HG02678 (cell line): ENCODE data around the gene EFNA4.

ENCODE experiments used
- ATAC-seq: cut with Tn5 transposase; IDR thresholded peaks from one replicate; pipeline ENCODE4 v1.9.1; 2021; ENCODE audit warnings: mild to moderate bottlenecking, moderate library complexity; ENCODE audit not compliant: unreplicated experiment

EFNA4 gene

GRCh38 chr1:155032886-155033285 is 30.7 kb upstream of the EFNA4 start:
- no peak for ATAC-seq

GRCh38 chr1:155033524-155033923 is 30.0 kb upstream of the EFNA4 start, which contains the start of the genes DCST1 and DCST2:
Gene DCST1 (plus strand): TSS chr1:155033824. CDS start chr1:155034037, 213 bp downstream.
Gene DCST2 (minus strand): TSS chr1:155033781. CDS start chr1:155033701, 80 bp downstream.
- no peak for ATAC-seq

GRCh38 chr1:155034318-155035208 is 29.0 kb upstream of the EFNA4 start:
- no peak for ATAC-seq

- ATAC-seq = no peak
Measured at GRCh38 chr1:155035936-155036335, 27.6 kb upstream of the EFNA4 start.

GRCh38 chr1:155037043-155037442 is 26.5 kb upstream of the EFNA4 start:
- no peak for ATAC-seq

GRCh38 chr1:155037851-155038441 is 25.6 kb upstream of the EFNA4 start:
- no peak for ATAC-seq

- ATAC-seq = no peak
Measured at GRCh38 chr1:155038602-155039307, 24.8 kb upstream of the EFNA4 start.

- no peak for ATAC-seq
Measured at GRCh38 chr1:155039308-155039669, 24.3 kb upstream of the EFNA4 start.

- ATAC-seq = no peak
Measured at GRCh38 chr1:155040358-155041093, 23.0 kb upstream of the EFNA4 start.

GRCh38 chr1:155042789-155043188 is 20.8 kb upstream of the EFNA4 start:
- ATAC-seq = no peak

- no peak for ATAC-seq
Measured at GRCh38 chr1:155043301-155043702, 20.2 kb upstream of the EFNA4 start.

GRCh38 chr1:155043793-155044192 is 19.7 kb upstream of the EFNA4 start:
- ATAC-seq = no peak

GRCh38 chr1:155044365-155044764 is 19.2 kb upstream of the EFNA4 start:
- ATAC-seq = no peak

GRCh38 chr1:155044812-155045657 is 18.5 kb upstream of the EFNA4 start:
- no peak for ATAC-seq

GRCh38 chr1:155048449-155049334 is 14.8 kb upstream of the EFNA4 start:
- ATAC-seq = no peak

- no peak for ATAC-seq
Measured at GRCh38 chr1:155049651-155050559, 13.6 kb upstream of the EFNA4 start.

- peak; percentile 73 for ATAC-seq
Measured at GRCh38 chr1:155050560-155051341, 12.8 kb upstream of the EFNA4 start, which contains the start of gene ADAM15. Gene ADAM15 (plus strand): TSS chr1:155051316. CDS start chr1:155051387, 71 bp downstream.
